PC-9 (cell line): ENCODE data around the gene SNCB. TPM values are rescaled to one million over a fixed set of nuclear protein-coding genes. Genes with fewer than 3 reads are reported as not detected.

ENCODE experiments used
- BruUV-seq: library from RNA; stranded (reverse); fragments of 400-500 nt; replicated peaks from 2 replicates; lab custom pipeline; 2021; lab: Mats Ljungman, UMichigan
- CTCF ChIA-PET: fragments of 300-600 bp; sonication (Branson Sonifier 250); formaldehyde crosslinking; loops from one replicate; lab custom pipeline; 2022; ENCODE audit warnings: antibody characterized with exemption; lab: Charles Lee
- POLR2A ChIA-PET: fragments of 300-600 bp; sonication (Branson Sonifier 250); formaldehyde crosslinking; loops from one replicate; lab custom pipeline; 2022; ENCODE audit warnings: antibody characterized with exemption; ENCODE audit not compliant: unreplicated experiment; lab: Charles Lee
- DNase-seq, 2 experiments: peaks; one replicate each; pipeline versions ENCODE4 v3.0.0 to v3.0.0-alpha.2; 2015 to 2022; ENCODE audit warnings: mixed read lengths in 1 of 2
- H2AFZ ChIP-seq: fragments of 200-600 bp; sonication (generic); 2 replicates; pipeline ENCODE4 v1.8.1; 2017; ENCODE audit warnings: antibody characterized with exemption
- H3F3A ChIP-seq: fragments of 200-600 bp; sonication (generic); 2 replicates; pipeline ENCODE4 v1.8.1; 2017; ENCODE audit warnings: antibody characterized with exemption, mild to moderate bottlenecking, low read depth; ENCODE audit not compliant: insufficient read depth
- H3K27ac ChIP-seq: fragments of 200-600 bp; sonication (generic); 2 replicates; pipeline ENCODE4 v1.6.1; 2016; ENCODE audit warnings: mixed run types
- H3K27me3 ChIP-seq: fragments of 200-600 bp; sonication (generic); 2 replicates; pipeline ENCODE4 v1.6.1; 2016; ENCODE audit warnings: low read depth, mixed run types; ENCODE audit not compliant: insufficient read depth
- H3K36me3 ChIP-seq: fragments of 200-600 bp; sonication (generic); 2 replicates; pipeline ENCODE4 v1.6.1; 2016; ENCODE audit warnings: low read depth, mixed run types
- H3K4me1 ChIP-seq: fragments of 200-600 bp; sonication (generic); replicated peaks from 2 replicates; pipeline ENCODE4 v1.6.1; 2016; ENCODE audit warnings: mixed run types; ENCODE audit not compliant: insufficient read depth
- H3K4me2 ChIP-seq: fragments of 200-600 bp; sonication (generic); 2 replicates; pipeline ENCODE4 v1.6.1; 2017; ENCODE audit warnings: mixed run types
- H3K4me3 ChIP-seq: fragments of 200-600 bp; sonication (generic); 2 replicates; pipeline ENCODE4 v1.6.1; 2016; ENCODE audit warnings: mixed run types
- H3K79me2 ChIP-seq: fragments of 200-600 bp; sonication (generic); 2 replicates; pipeline ENCODE4 v1.6.1; 2017; ENCODE audit warnings: low read depth, mixed run types
- H3K9me2 ChIP-seq: fragments of 200-600 bp; sonication (generic); 2 replicates; pipeline ENCODE4 v1.8.1; 2017; ENCODE audit warnings: mild to moderate bottlenecking; ENCODE audit not compliant: insufficient read depth
- H3K9me3 ChIP-seq: fragments of 200-600 bp; sonication (generic); 2 replicates; pipeline ENCODE4 v1.8.1; 2016; ENCODE audit warnings: low read depth; ENCODE audit not compliant: insufficient read depth
- H4K20me1 ChIP-seq: fragments of 200-600 bp; sonication (generic); 2 replicates; pipeline ENCODE4 v1.8.1; 2017; ENCODE audit not compliant: insufficient read depth
- EZH2 ChIP-seq: fragments of 200-600 bp; sonication (generic); IDR thresholded peaks from 2 replicates; pipeline ENCODE4 v1.8.0; 2017; ENCODE audit warnings: antibody characterized with exemption, low read depth
- intact Hi-C: fragments of 100-400 bp; cut with micrococcal nuclease; formaldehyde crosslinking; loops from one replicate; pipeline ENCODE4 v1.10.0; 2022; ENCODE audit not compliant: unreplicated experiment
- total RNA-seq: library from RNA; stranded (reverse); gene quantifications from 2 replicates; pipeline ENCODE4 v1.2.3, GENCODE V29; 2021
- TF ChIP-seq, protein P1 (sequence below): fragments of 200-600 bp; sonication (generic); conservative IDR thresholded peaks from 2 replicates; pipeline ENCODE4 v1.6.1; 2017; ENCODE audit warnings: mixed run types, antibody characterized with exemption, mild to moderate bottlenecking, moderate library complexity

Gene SNCB
- total RNA-seq, 1 experiment from 2014 or later: not detected

DNA sequence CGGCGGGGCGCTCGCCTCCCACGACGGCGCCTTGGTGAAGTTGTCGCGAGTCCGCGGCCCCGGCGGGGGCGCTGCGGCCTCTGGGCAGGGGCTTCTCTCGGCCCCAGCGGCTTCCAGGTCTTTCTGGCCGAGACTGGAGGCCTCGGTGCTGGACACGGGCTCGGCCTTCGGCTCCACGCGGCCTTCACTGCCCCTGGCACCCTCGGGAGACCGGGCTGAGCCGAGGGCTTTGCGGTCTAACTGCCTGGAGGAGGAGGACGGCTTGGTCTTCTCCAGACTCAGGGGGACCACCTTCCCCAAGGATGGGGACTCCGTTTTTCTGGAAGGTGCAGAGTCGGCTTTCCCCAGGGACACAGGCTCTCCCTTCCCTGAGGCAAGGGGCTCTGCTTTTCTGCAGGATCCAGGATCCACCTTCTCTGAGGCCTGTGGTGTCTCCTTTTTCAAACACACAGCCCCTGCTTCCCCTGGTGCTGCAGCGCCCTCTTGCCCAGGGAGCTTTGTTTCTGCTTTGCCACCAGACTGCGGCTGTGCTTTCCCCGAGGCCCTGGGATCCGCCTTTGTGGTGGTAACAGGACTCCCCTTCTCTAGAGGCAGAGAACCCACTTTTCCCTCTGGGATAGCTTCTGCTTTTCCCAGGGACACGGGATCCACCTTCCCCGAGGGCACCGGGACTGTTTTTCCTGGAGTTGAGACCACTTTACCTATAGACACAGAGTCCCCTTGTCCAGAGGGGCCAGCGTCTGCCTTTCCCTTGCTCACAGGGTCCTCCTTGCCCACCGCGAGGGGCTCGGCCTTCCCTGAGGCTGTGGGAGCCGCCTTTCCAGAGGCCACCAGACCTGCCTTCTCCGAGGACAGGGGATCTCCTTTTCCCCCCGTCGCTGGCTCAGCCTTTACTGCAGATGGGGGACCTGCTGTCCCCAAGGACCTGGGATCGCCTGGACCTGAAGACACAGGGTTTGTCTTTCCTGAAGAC lies 32.6 kb downstream of the SNCB start:
- no peaks in the 10 kb centered on the region for H3K36me3 ChIP-seq
- no peaks in the 10 kb centered on the region for H3K9me3 ChIP-seq
- no peak overlapping the region for H3K4me2 ChIP-seq
- H3K79me2 ChIP-seq: no peaks in the 10 kb centered on the region
- no peak overlapping the region for H3K4me3 ChIP-seq
- TF ChIP-seq EZH2: no peak
- TF ChIP-seq, protein P1, sequence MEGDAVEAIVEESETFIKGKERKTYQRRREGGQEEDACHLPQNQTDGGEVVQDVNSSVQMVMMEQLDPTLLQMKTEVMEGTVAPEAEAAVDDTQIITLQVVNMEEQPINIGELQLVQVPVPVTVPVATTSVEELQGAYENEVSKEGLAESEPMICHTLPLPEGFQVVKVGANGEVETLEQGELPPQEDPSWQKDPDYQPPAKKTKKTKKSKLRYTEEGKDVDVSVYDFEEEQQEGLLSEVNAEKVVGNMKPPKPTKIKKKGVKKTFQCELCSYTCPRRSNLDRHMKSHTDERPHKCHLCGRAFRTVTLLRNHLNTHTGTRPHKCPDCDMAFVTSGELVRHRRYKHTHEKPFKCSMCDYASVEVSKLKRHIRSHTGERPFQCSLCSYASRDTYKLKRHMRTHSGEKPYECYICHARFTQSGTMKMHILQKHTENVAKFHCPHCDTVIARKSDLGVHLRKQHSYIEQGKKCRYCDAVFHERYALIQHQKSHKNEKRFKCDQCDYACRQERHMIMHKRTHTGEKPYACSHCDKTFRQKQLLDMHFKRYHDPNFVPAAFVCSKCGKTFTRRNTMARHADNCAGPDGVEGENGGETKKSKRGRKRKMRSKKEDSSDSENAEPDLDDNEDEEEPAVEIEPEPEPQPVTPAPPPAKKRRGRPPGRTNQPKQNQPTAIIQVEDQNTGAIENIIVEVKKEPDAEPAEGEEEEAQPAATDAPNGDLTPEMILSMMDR: no peak
- H3K9me2 ChIP-seq: no peaks in the 10 kb centered on the region
- BruUV-seq: no TSS peak
- no peak overlapping the region for H3K27ac ChIP-seq
- intact Hi-C loops: no loop called here
- DNase-seq: no peak
- H4K20me1 ChIP-seq: no peaks in the 10 kb centered on the region
- H2AFZ ChIP-seq: no peak overlapping the region
- no peaks in the 10 kb centered on the region for H3K27me3 ChIP-seq
- H3F3A ChIP-seq: no peaks in the 10 kb centered on the region
- CTCF ChIA-PET: no interaction called here
- POLR2A ChIA-PET: no interaction called here
- no peaks in the 10 kb centered on the region for H3K4me1 ChIP-seq

DNA sequence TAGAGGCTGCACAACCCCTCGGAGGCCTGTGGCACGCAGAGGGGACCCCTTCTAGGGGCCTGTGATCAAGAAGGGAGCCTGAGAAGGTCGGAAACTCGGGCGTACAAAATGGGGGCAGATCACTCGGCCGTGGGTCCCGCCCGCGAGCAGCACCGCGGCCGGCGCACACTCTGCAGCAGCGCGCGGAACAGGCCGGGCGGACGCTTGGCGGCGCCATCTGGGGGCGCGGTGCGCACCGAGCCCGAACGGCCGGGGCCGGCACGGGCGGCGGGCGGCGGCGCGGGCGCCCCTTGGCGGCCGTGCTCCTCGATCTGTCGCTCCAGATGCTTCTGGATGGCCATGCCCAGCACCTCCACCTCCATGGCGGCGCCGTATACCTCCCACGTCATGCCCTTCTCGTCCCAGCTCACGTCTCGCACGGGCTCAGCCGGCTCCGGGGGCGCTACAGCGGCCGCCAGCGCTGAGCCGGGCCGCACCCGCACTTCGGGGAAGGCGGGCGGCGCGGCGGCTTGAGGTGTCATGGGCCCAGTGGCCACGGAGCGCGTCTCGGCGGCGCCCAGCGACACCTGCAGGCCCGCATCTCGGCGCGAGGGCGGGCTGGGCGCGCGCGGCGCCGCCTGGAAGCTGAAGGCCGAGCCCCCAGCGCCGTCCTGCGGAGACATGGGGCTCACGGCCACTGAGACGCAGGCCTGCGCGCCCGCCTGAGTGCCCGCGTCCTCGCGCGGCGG lies 33.5 kb downstream of the SNCB start:
- Histone ChIP-seq H3F3A (no peaks in the 10 kb centered on the region), H4K20me1 (no peaks in the 10 kb centered on the region), H3K9me3 (no peaks in the 10 kb centered on the region), H3K27me3 (no peaks in the 10 kb centered on the region), H2AFZ (no peak overlapping the region), H3K4me3 (no peak overlapping the region), H3K79me2 (no peaks in the 10 kb centered on the region), H3K4me2 (no peak overlapping the region), H3K36me3 (no peaks in the 10 kb centered on the region), H3K4me1 (no peaks in the 10 kb centered on the region), H3K27ac (no peak overlapping the region), H3K9me2 (no peaks in the 10 kb centered on the region)
- intact Hi-C loops: no loop called here
- POLR2A ChIA-PET: no interaction called here
- no peak for DNase-seq
- TF ChIP-seq, protein P1: no peak
- no peak for TF ChIP-seq EZH2
- BruUV-seq: no TSS peak
- CTCF ChIA-PET: no interaction called here

DNA sequence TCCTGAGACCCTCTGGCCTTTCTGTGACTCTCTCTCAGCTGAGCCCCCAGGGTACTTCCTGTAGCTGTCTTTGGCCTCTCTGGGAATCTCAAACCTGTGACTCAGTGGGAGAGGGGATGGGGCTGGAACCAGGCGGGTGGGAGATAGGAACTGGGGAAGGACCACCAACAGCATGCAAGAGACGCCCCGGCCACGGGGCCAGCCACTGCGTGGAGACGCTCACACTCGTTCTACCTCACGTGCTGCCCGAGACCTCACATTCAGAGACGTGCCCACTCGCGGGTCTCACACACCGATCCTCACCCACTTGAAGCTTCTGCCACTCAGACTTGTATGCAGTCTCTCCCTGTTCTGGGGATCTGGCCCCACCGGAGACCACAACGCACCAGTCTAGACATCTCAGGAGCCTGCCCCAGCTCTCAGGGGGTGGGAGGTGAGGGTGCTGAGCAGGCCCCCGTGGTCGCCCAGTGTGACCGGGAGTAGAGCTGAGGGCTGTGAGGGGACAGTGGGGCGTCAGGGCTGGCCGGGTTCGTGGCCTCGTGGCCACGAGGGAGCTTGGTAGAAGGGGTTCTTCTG lies 34.2 kb downstream of the SNCB start:
- Histone ChIP-seq H3K27me3 (no peaks in the 10 kb centered on the region), H3K9me3 (no peaks in the 10 kb centered on the region), H2AFZ (no peak overlapping the region), H3K79me2 (no peaks in the 10 kb centered on the region), H4K20me1 (no peaks in the 10 kb centered on the region), H3K36me3 (no peaks in the 10 kb centered on the region), H3K4me2 (no peak overlapping the region), H3F3A (no peaks in the 10 kb centered on the region), H3K27ac (no peak overlapping the region), H3K9me2 (no peaks in the 10 kb centered on the region), H3K4me1 (no peaks in the 10 kb centered on the region), H3K4me3 (no peak overlapping the region)
- POLR2A ChIA-PET: no interaction called here
- intact Hi-C loops: no loop called here
- TF ChIP-seq EZH2: no peak
- BruUV-seq: no TSS peak
- CTCF ChIA-PET: no interaction called here
- DNase-seq: no peak
